H7 (cell line): ENCODE results near the gene PPP1R7. TPM values are rescaled to one million over a fixed set of nuclear protein-coding genes. Genes with fewer than 3 reads are reported as not detected.
"Not testable (repeated sequence)": the region's sequence is repeated elsewhere in the genome, so short reads cannot be mapped to it uniquely, and the experiment has no call there.

ENCODE experiments used
- DNase-seq: peaks from one replicate; pipeline ENCODE4 v3.0.0; 2012
- H3K27me3 ChIP-seq: 2 replicates; pipeline ENCODE4 v1.6.0; 2011; ENCODE audit warnings: mild to moderate bottlenecking, low read length; ENCODE audit not compliant: control insufficient read depth, insufficient read depth
- H3K36me3 ChIP-seq: replicated peaks from 2 replicates; pipeline ENCODE4 v1.5.1; 2011; ENCODE audit warnings: low read length; ENCODE audit not compliant: control insufficient read depth, insufficient read depth
- H3K4me3 ChIP-seq: 2 replicates; pipeline ENCODE4 v1.5.1; 2011; ENCODE audit warnings: low read depth, mild to moderate bottlenecking, control low read depth, low read length, moderate library complexity; ENCODE audit not compliant: insufficient read depth
- total RNA-seq: library from RNA; depleted of rRNA; stranded (reverse); fragments of >200 nt; shearing (Covaris generic); gene quantifications from 2 replicates; pipeline ENCODE4 v1.2.3, GENCODE V29; 2014; rRNA removed

Gene PPP1R7
- total RNA-seq: 32.1 and 36.9 TPM in 2 replicates

DNA sequence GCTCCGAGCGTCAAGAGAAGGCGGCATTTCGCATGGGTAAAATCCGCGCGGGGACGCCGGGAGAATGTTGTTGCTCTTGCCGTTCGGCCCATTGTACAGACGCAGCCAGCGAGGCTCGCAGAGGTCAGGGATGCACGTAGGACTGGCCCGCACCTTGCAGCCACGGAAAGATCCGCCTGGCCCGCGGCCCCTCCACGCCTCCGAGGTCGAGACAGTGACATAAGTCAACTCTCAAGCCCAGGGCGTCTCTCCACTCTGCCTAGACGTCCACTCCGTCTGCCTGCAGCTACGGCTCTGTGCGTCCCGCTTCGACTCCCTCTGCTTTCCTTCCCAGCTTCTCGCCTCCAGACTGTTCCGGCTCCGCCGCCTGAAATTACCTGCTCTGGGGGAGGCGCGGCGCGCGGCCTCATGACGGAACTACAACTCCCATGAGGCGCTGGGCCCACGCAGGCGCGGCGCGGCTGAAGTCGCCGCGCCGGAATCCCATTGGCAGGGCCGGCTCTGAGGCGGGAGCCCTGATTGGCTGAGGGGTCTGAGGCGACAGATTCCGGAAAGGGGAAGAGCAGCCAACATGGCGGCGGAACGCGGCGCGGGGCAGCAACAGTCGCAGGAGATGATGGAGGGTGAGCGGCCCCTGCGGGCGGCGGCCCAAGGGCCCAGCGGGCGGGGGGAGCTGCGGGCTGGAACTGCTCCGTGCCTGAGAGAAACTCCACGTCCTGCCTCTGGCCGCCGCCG, at the start of gene PPP1R7:
Gene PPP1R7, plus strand, starts transcription at position 543 of the 735 bp plus-strand sequence. Its CDS starts 29 bp downstream, at position 572.
- DNase-seq: peak; percentile 99
- Histone ChIP-seq H3K36me3 (no peaks in the 10 kb centered on the region), H3K4me3 (peak within 1 kb of the TSS; percentile 90), H3K27me3 (peaks cover 8% of the 10 kb centered on the region; the same call in 1 of the 2 replicates)

GRCh38 chr2:241102239-241102803, 47.9 kb upstream of the PPP1R7 start, which contains the start of gene MTERF4:
Gene MTERF4 (minus strand): TSS chr2:241102287. CDS start chr2:241102273, 14 bp downstream.
- peaks cover 8% of the 10 kb centered on the region for H3K36me3 ChIP-seq

GRCh38 chr2:241103176-241103595, 47.1 kb upstream of the PPP1R7 start:
- Histone ChIP-seq H3K4me3 (peak overlapping the region; percentile 60), H3K36me3 (peaks cover 8% of the 10 kb centered on the region), H3K27me3 (no peaks in the 10 kb centered on the region)
- DNase-seq: peak; percentile 26

More at GRCh38 chr2:241102239-241102803, 47.9 kb upstream of the PPP1R7 start, which contains the start of gene MTERF4:
- H3K27me3 ChIP-seq: no peaks in the 10 kb centered on the region
- peak; percentile 95 for DNase-seq
- peak within 1 kb of the TSS; percentile 60 for H3K4me3 ChIP-seq

- not testable (repeated sequence) for DNase-seq, H3K27me3 ChIP-seq, H3K36me3 ChIP-seq, H3K4me3 ChIP-seq
These were observed 45.7 kb upstream of the PPP1R7 start for GRCh38 chr2:241104611-241105010.

- H3K4me3 ChIP-seq: no peak overlapping the region
- peak; percentile 17 for DNase-seq
These were observed 44.6 kb upstream of the PPP1R7 start for GRCh38 chr2:241105641-241106040.

GRCh38 chr2:241107031-241107783, 43.1 kb upstream of the PPP1R7 start:
- DNase-seq: peak; percentile 13
- Histone ChIP-seq H3K36me3 (peaks cover 4% of the 10 kb centered on the region; the same call in 1 of the 2 replicates), H3K4me3 (no peak overlapping the region), H3K27me3 (no peaks in the 10 kb centered on the region)

More at GRCh38 chr2:241105641-241106040, 44.6 kb upstream of the PPP1R7 start:
- peaks cover 4% of the 10 kb centered on the region; the same call in 1 of the 2 replicates for H3K36me3 ChIP-seq
- H3K27me3 ChIP-seq: no peaks in the 10 kb centered on the region

DNA sequence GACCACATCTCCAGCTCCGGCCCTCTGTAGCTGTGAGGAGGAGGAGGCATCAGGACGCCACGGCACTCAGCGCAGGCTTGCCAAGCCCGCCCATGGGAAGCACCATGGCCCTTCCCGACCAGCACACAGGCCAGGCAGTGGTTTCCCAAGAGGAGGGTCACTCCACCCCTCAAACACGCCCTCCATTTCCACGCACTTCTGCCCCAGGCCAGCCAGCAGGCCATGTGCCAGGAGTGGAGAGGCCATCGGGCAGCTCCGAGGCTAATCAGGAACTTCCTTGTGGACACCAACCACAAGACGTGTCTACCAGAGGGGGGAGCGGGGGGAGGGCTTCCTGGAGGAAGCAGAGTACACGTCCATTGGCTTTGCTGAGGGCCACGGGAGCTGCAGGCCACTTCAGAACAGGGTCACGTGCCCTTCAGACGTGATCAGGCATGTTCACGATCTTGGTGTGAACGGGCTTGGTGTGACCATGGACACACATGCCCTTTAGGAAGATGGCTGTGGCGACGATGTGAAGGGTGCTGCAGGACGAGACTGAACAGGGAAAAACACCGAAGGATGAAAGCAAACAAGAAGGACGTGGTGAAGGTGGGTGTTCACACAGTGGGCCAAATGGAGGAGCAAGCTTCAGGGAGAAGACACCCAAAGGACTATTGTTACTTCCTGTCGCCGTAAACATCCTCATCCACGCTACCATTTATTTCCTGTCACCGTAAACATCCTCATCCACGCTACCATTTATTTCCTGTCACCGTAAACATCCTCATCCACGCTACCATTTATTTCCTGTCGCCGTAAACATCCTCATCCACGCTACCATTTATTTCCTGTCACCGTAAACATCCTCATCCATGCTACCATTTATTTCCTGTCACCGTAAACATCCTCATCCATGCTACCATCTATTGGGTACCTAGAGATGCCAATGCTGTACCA, 41.7 kb upstream of the PPP1R7 start:
- peak; percentile 31 for DNase-seq
- no peaks in the 10 kb centered on the region for H3K27me3 ChIP-seq
- H3K36me3 ChIP-seq: peaks cover 5% of the 10 kb centered on the region
- no peak overlapping the region for H3K4me3 ChIP-seq

DNA sequence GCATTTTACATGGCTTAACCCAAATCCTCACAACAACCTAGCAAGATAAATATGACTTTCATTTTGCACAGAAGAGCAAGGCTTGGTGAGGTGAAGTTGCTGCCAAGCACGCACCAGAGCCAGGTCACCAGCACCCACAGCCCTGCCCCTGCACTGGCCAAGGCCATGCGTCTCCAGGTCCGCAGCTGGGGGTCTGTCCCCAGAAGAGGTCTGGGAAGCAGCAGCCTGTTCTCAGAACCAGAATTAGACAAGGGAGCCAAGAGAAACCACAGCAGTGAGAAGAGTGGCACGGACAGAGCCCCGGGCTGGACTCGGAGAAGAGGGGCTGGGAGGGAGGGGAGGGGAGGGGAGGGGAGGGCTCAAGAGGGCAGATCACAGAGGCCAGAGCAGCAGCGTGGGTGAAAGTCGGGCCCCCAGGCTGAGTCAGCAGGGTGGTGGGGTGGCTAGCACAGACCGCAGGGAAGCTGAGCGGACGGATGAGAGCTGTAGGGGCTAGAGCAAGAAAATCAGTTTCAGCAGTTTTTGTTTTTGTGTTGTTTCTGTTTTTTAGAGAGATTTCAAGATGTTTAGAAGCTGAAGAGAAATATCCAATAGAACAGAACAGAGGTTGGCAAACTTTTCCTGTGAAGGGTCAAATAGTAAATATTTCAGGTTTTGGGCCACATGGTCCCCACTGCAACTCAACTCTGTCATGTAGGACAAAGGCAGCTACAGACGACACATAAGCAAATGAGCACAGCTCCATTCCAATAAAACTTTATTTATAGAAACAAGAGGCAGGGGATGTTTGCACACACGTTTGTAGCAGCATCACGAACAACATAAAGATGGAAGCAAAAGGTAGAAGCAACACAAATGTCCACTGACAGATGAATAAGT, 40.8 kb upstream of the PPP1R7 start:
- H3K4me3 ChIP-seq: no peak overlapping the region
- no peaks in the 10 kb centered on the region for H3K27me3 ChIP-seq
- H3K36me3 ChIP-seq: peaks cover 6% of the 10 kb centered on the region
- DNase-seq: peak; percentile 31

- no peak overlapping the region for H3K4me3 ChIP-seq
- no peak for DNase-seq
- H3K36me3 ChIP-seq: peaks cover 6% of the 10 kb centered on the region
- no peaks in the 10 kb centered on the region for H3K27me3 ChIP-seq
These were observed 40.1 kb upstream of the PPP1R7 start for GRCh38 chr2:241110089-241110606.

DNA sequence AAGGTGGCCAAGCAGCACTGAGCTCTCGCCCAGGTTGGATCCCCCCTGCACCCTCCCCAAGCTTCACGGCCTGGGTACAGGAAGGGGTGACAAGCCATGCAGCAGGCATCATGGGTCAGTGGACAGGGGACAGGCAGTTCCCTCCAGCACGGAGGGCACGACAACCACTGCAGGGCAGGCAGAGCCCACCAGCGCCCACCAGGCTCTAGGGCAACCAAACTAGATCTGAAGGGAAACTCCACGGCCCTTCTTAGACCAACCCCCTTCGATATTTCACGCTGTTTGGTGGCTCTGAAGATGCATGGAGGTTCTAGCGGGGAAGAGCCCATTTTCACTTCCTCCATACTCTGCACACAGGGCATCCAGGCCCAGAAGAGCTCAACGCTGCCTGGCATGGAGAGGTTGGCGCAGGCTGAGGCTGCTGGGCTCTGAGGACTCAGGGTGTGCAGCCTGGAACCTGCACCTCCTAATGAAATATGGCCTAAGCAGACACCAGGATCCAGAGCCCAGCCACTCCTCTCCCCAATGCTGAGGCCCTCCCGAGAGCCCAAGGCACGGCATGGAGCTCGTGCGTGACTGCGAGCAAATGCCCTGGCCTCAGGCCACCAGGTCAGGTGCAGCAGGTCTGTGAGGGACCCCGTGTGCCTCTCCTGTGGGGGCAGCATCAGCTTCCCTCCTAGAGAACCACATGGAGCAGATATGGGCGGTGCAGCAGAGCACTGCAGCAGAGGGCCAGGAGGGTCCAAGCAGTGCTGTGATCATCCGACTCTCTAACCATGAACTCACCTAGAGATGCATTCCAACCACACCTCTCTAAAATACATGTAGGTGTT, 39.4 kb upstream of the PPP1R7 start:
- Histone ChIP-seq H3K36me3 (peaks cover 6% of the 10 kb centered on the region), H3K27me3 (no peaks in the 10 kb centered on the region), H3K4me3 (no peak overlapping the region)
- peak; percentile 46 for DNase-seq

- Histone ChIP-seq H3K36me3 (peaks cover 6% of the 10 kb centered on the region), H3K4me3 (no peak overlapping the region), H3K27me3 (no peaks in the 10 kb centered on the region)
- peak; percentile 26 for DNase-seq
These were observed 38.8 kb upstream of the PPP1R7 start for GRCh38 chr2:241111440-241111805.

DNA sequence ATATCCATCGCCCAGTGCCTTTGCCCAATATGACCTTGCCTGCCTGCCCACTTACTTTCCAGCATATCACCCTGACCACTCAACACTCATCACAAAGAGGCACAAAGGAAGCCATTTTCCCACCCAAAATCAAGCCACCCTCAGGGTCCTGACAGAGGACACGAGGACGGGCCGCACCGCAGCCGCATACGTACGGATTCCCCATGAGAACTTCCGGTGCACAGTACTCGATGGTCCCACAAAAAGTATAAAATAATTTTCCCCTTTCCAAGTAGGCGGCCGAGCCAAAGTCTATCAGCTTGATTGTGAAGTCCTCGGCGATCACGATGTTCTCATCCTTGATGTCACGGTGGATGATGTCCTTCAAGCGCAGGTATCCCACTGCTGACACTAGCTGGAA, 38.2 kb upstream of the PPP1R7 start:
- Histone ChIP-seq H3K27me3 (no peaks in the 10 kb centered on the region), H3K4me3 (no peak overlapping the region), H3K36me3 (peaks cover 3% of the 10 kb centered on the region)
- peak; percentile 19 for DNase-seq
